A549 (cell line): ENCODE data around the gene DSP.

ENCODE experiments used
- CTCF ChIP-seq: fragments of >200 bp; sonication (Bioruptor Twin); formaldehyde crosslinking; IDR thresholded peaks from 3 replicates; pipeline ENCODE4 v1.5.1; 2016
- EP300 ChIP-seq, 2 experiments: fragments of >200 bp; sonication (Bioruptor Twin); formaldehyde crosslinking; IDR thresholded peaks; 2 replicates in 1 of 2; 3 replicates in 1 of 2; pipeline ENCODE4 v1.6.1; 2016 to 2017
- JUN ChIP-seq, 2 experiments: fragments of >200 bp; sonication (Bioruptor Twin); formaldehyde crosslinking; IDR thresholded peaks; 2 replicates in 1 of 2; 3 replicates in 1 of 2; pipeline ENCODE4 v1.6.1; 2016 to 2017
- NFE2L2 ChIP-seq: fragments of 150-350 bp; conservative IDR thresholded peaks from 2 replicates; pipeline ENCODE4 v1.6.1; 2014; ENCODE audit warnings: low read length
- NR3C1 ChIP-seq: fragments of >200 bp; sonication (Bioruptor Twin); formaldehyde crosslinking; IDR thresholded peaks from 3 replicates; pipeline ENCODE4 v1.6.1; 2017
- SREBF2 ChIP-seq: fragments of 450-650 bp; IDR thresholded peaks from 2 replicates; pipeline ENCODE4 v1.6.1; 2014; ENCODE audit warnings: mild to moderate bottlenecking, moderate library complexity

GRCh38 chr6:7518877-7519276, 22.6 kb upstream of the DSP start:
- TF ChIP-seq NFE2L2 (no peak), CTCF (no peak), NR3C1 (no peak), JUN (IDR thresholded peaks at IDR 0.05) (no peak), SREBF2 (no peak), EP300 (IDR thresholded peaks at IDR 0.05) (no peak)
